Gastroesophageal sphincter (tissue), 4 donors: ENCODE data around the gene MKS1. TPM values are rescaled to one million over a fixed set of nuclear protein-coding genes. Genes with fewer than 3 reads are reported as not detected.

Source experiments
- ATAC-seq: fragments of 150-250 bp; one replicate; pipeline ENCODE4 v1.9.1; 2016; ENCODE audit warnings: mild to moderate bottlenecking, moderate library complexity
- H3K27ac ChIP-seq, 4 donors: fragments of 200-600 bp; sonication (generic) in 3 of 4; 1 replicate in 3 of 4; 2 replicates in 1 of 4; pipeline ENCODE4 v1.5.1; 2016 to 2019
- H3K27me3 ChIP-seq: fragments of 200-600 bp; sonication (generic); one replicate; pipeline ENCODE4 v1.5.1; 2019
- H3K36me3 ChIP-seq, 2 donors: fragments of 200-600 bp; sonication (generic); one replicate each; pipeline ENCODE4 v1.5.1; 2019; ENCODE audit warnings: control low read depth in 1 of 2
- H3K4me1 ChIP-seq, 3 donors: fragments of 200-600 bp; sonication (generic); 1 replicate in 2 of 3; 2 replicates in 1 of 3; pipeline ENCODE4 v1.5.1; 2016 to 2019; ENCODE audit warnings: control low read depth in 2 of 3
- H3K4me3 ChIP-seq, 2 donors: fragments of 200-600 bp; sonication (generic); one replicate each; pipeline ENCODE4 v1.5.1; 2019; ENCODE audit warnings: mild to moderate bottlenecking in 1 of 2, moderate library complexity in 1 of 2
- H3K9me3 ChIP-seq, 3 donors: fragments of 200-600 bp; sonication (generic); one replicate each; pipeline ENCODE4 v1.5.1; 2017 to 2019; ENCODE audit warnings: control low read depth in 2 of 3
- CTCF ChIP-seq, 4 experiments: fragments of 200-600 bp in 2 of 4; fragments of 450-650 bp in 2 of 4; sonication (generic) in 1 of 4; IDR thresholded peaks; one replicate each; pipeline ENCODE4 v1.5.1; 2017 to 2019; ENCODE audit warnings: antibody characterized with exemption in 4 of 4, mild to moderate bottlenecking in 2 of 4, moderate library complexity in 2 of 4
- EP300 ChIP-seq: sonication (generic); formaldehyde crosslinking; IDR thresholded peaks from one replicate; pipeline ENCODE4 v1.6.1; 2017; ENCODE audit warnings: antibody characterized with exemption, mild to moderate bottlenecking
- POLR2A ChIP-seq, 2 donors: fragments of 450-650 bp; IDR thresholded peaks; one replicate each; pipeline ENCODE4 v1.6.1; 2017; ENCODE audit warnings: antibody characterized with exemption in 2 of 2, mild to moderate bottlenecking in 2 of 2, moderate library complexity in 1 of 2
- POLR2AphosphoS5 ChIP-seq: sonication (generic); formaldehyde crosslinking; IDR thresholded peaks from one replicate; pipeline ENCODE4 v1.6.1; 2017; ENCODE audit warnings: antibody characterized with exemption
- WGBS, 2 donors: methylation state at CpG; one replicate each; pipeline ENCODE4 v1.1.5; 2018; ENCODE audit warnings: low coverage in 1 of 2; 5-methylcytosine and 5-hydroxymethylcytosine counted together
- total RNA-seq, 4 donors: library from RNA; depleted of rRNA; stranded (reverse); fragments of >200 nt; gene quantifications; one replicate each; pipeline ENCODE4 v1.1.0, GENCODE V29; 2016

Gene MKS1
- total RNA-seq, 4 donors from 2014 or later: 6.7 to 9.3 (median 7.9) TPM

GRCh38 chr17:58202859-58203258, 16.2 kb downstream of the MKS1 start:
- no peak for ATAC-seq
- no peaks in the 10 kb centered on the region for H3K4me1 ChIP-seq
- H3K27ac ChIP-seq: no peak overlapping the region
- no peak for TF ChIP-seq EP300
- no peak for TF ChIP-seq CTCF (IDR thresholded peaks at IDR 0.05)
- no peak for TF ChIP-seq POLR2AphosphoS5
- no peak for TF ChIP-seq POLR2A (IDR thresholded peaks at IDR 0.05)
- WGBS, 2 donors: 73 to 80% methylated on average over 1 to 5 of the region's 7 CpGs
- H3K36me3 ChIP-seq: peaks cover 0 to 37% of the 10 kb centered on the region in 2 donors
- no peaks in the 10 kb centered on the region for H3K9me3 ChIP-seq
- H3K4me3 ChIP-seq: no peak overlapping the region
- peaks cover 25% of the 10 kb centered on the region for H3K27me3 ChIP-seq

GRCh38 chr17:58200024-58200633, 18.9 kb downstream of the MKS1 start:
- Histone ChIP-seq H3K9me3 (no peaks in the 10 kb centered on the region), H3K36me3 (peaks cover 0 to 11% of the 10 kb centered on the region in 2 donors), H3K27me3 (peaks cover 44% of the 10 kb centered on the region), H3K27ac (no peak overlapping the region), H3K4me3 (no peak overlapping the region), H3K4me1 (no peaks in the 10 kb centered on the region)
- no peak for ATAC-seq
- TF ChIP-seq POLR2AphosphoS5: no peak
- TF ChIP-seq CTCF (IDR thresholded peaks at IDR 0.05): peak in 1 of 4 experiments; percentile 46
- TF ChIP-seq EP300: no peak
- TF ChIP-seq POLR2A (IDR thresholded peaks at IDR 0.05): no peak
- WGBS, 2 donors: 0% methylated on average over 2 of the region's 14 CpGs; no CpG with 5 or more reads in 1 of the 2 donors

- Histone ChIP-seq H3K9me3 (no peaks in the 10 kb centered on the region), H3K27me3 (peaks cover 72% of the 10 kb centered on the region), H3K4me1 (no peaks in the 10 kb centered on the region), H3K27ac (no peak overlapping the region), H3K36me3 (no peaks in the 10 kb centered on the region), H3K4me3 (no peak overlapping the region)
- no peak for ATAC-seq
- WGBS, 2 donors: 78 to 79% methylated on average over 5 to 6 of the region's 7 CpGs
- TF ChIP-seq POLR2A (IDR thresholded peaks at IDR 0.05) (no peak), CTCF (IDR thresholded peaks at IDR 0.05) (no peak), POLR2AphosphoS5 (no peak), EP300 (no peak)
Observed at GRCh38 chr17:58196610-58197009, 22.4 kb downstream of the MKS1 start.

- 75 to 92% methylated on average over 2 to 5 of the region's 5 CpGs for WGBS, 2 donors
- H3K4me3 ChIP-seq: no peak overlapping the region
- no peak for ATAC-seq
- no peaks in the 10 kb centered on the region for H3K36me3 ChIP-seq
- H3K27me3 ChIP-seq: peaks cover 82% of the 10 kb centered on the region
- no peak for TF ChIP-seq EP300
- TF ChIP-seq POLR2A (IDR thresholded peaks at IDR 0.05): no peak
- TF ChIP-seq CTCF (IDR thresholded peaks at IDR 0.05): no peak
- TF ChIP-seq POLR2AphosphoS5: no peak
- no peak overlapping the region for H3K27ac ChIP-seq
- no peaks in the 10 kb centered on the region for H3K9me3 ChIP-seq
- no peaks in the 10 kb centered on the region for H3K4me1 ChIP-seq
Observed at GRCh38 chr17:58195518-58196123, 23.4 kb downstream of the MKS1 start.
